Stimulated activated CD4-positive, alpha-beta T cell treated with anti-CD3 and anti-CD28 coated beads, Interleukin-1b, Interleukin-23, amount 100 ng/mL, for 48 hours (primary cell): ENCODE data around the gene ESRRA.
"Not testable (repeated sequence)": the region's sequence is repeated elsewhere in the genome, so short reads cannot be mapped to it uniquely, and the experiment has no call there.

Experiments
- DNase-seq: peaks from one replicate; pipeline ENCODE4 v3.0.0-alpha.2; 2020

The ESRRA gene

GRCh38 chr11:64314146-64314804, 9.0 kb downstream of the ESRRA start:
- DNase-seq = no peak

- DNase-seq = no peak
Observed at GRCh38 chr11:64314805-64315561, 9.7 kb downstream of the ESRRA start.

- DNase-seq = not testable (repeated sequence)
Observed at GRCh38 chr11:64315667-64316526, 10.6 kb downstream of the ESRRA start.

GRCh38 chr11:64316672-64317324, 11.5 kb downstream of the ESRRA start:
- DNase-seq = peak; percentile 35

GRCh38 chr11:64317325-64317960, 12.1 kb downstream of the ESRRA start, which contains the start of gene TRMT112:
Gene TRMT112, minus strand, starts transcription at chr11:64317559. Its CDS starts 33 bp downstream, at chr11:64317526.
- DNase-seq = peak; percentile 98

GRCh38 chr11:64317961-64318765, 12.8 kb downstream of the ESRRA start, which contains the start of gene PRDX5:
Gene PRDX5, plus strand, starts transcription at chr11:64318121. Its CDS starts 95 bp downstream, at chr11:64318216.
- peak; percentile 96 for DNase-seq

GRCh38 chr11:64318766-64319761, 13.7 kb downstream of the ESRRA start:
- no peak for DNase-seq

- DNase-seq = no peak
Observed at GRCh38 chr11:64320556-64320955, 15.2 kb downstream of the ESRRA start.

- DNase-seq = no peak
Observed at GRCh38 chr11:64321026-64321425, 15.7 kb downstream of the ESRRA start.

- DNase-seq = no peak
Observed at GRCh38 chr11:64321533-64321932, 16.2 kb downstream of the ESRRA start.

- no peak for DNase-seq
Observed at GRCh38 chr11:64322925-64323260, 17.6 kb downstream of the ESRRA start.

- no peak for DNase-seq
Observed at GRCh38 chr11:64323373-64323772, 18.0 kb downstream of the ESRRA start.

GRCh38 chr11:64323984-64324383, 18.7 kb downstream of the ESRRA start:
- DNase-seq = not testable (repeated sequence)

GRCh38 chr11:64324692-64325469, 19.6 kb downstream of the ESRRA start:
- DNase-seq = no peak

- DNase-seq = no peak
Observed at GRCh38 chr11:64327375-64327774, 22.1 kb downstream of the ESRRA start.

GRCh38 chr11:64327993-64328392, 22.7 kb downstream of the ESRRA start:
- no peak for DNase-seq

- no peak for DNase-seq
Observed at GRCh38 chr11:64330888-64331287, 25.6 kb downstream of the ESRRA start.

GRCh38 chr11:64331569-64332371, 26.4 kb downstream of the ESRRA start:
- DNase-seq = peak; percentile 84
